HL-60/S4 (cell line): ENCODE measurements around the gene VPS13C.
"Not testable (repeated sequence)": the region's sequence is repeated elsewhere in the genome, so short reads cannot be mapped to it uniquely, and the experiment has no call there.

Experiments
- in situ Hi-C: fragments of 300-500 bp; cut with MboI; formaldehyde crosslinking; loops from 2 replicates; pipeline ENCODE4 v1.14.3; 2022; ENCODE audit warnings: low sequenced_read_pairs

Gene VPS13C

DNA sequence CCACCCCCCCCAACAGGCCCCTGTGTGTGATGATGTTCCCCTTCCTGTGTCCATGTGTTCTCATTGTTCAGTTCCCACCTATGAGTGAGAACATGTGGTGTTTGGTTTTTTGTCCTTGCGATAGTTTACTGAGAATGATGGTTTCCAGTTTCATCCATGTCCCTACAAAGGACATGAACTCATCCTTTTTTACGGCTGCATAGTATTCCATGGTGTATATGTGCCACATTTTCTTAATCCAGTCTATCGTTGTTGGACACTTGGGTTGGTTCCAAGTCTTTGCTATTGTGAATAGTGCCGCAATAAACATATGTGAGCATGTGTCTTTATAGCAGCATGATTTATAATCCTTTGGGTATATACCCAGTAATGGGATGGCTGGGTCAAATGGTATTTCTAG is 12.0 kb downstream of the VPS13C start:
- in situ Hi-C loops: not testable (repeated sequence)

DNA sequence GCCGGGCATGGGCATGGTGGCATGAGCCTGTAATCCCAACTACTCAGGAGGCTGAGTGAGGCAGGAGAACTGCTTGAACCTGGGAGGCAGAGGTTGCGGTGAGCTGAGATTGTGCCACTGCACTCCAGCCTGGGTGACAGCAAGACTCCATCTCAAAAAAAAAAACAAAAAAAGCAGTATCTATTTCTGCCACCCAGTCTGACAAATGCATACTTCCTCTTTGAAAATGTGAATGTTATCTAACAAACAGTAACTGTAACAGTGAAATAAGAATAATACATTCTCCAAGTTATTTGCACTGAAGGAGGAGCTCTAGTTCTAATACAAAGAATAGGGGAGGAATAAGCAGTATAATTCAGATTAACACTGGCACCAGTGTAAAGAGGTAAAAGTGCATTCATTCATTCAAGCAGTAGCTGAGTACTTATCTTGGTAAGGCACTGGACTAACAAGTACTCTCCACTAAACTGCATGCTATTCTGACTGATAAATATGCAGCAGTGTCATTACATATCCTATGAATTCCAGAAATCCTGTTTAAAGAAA is 12.9 kb downstream of the VPS13C start:
- in situ Hi-C loops: no loop called here

DNA sequence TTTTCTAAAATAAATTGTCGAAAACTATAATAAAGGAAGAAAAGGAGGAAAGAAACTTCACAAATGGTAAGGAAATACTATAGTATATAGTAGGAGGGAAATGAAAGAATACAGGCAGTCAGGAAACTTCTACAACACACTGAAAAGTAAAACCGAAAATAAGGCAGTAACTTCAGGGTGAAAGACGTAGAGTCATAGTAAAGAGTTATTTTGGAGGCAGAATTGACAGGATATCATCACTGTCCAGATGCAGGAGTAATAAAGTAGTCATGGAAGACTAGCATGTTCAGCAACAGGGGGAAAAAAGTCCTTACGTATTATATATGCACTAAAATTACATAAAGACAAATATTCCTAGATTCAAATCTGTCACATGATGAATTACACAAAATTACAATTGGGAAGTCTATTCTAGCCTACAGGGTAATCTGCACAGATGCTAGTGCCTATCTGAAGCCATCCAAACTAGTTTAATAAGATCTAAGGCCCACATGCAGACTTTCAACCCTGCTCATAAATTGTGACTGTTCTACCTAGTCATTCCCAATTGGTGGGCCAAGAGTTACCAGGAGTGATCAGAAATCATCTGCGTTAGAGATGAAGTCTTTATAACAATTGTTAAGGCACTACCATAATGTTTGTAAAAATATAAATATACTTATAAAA is 14.0 kb downstream of the VPS13C start:
- in situ Hi-C loops: no loop called here

DNA sequence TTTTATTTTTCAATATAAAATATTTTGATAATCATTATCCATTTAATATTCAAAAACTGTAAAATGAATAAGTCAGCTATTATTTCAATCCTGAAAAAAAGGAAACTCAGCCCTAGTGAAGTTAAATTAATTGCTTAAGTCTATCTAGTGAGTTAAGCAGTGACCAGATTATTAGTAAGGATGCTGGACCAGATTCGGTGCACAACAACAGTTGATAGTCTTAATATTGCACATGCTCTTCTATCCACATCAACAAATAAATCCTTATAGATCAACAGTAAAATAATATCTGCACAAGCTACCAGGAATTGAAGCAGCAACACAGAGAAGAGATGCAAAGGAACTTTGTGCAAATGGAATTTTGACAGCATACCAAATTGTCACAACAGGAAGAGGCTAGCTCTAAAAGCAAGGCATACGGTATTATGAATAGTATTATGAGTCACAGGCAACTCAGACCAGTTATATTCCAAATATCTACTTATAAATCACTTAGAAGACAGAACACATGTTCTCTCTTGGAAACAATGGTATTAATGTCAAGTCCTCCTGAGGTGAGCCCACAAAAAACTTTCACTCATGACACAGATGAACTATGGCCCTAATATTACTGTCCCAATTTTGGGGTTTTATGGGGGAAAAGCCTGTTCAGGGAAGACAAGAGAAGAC is 24.9 kb downstream of the VPS13C start:
- in situ Hi-C loops: no loop called here

DNA sequence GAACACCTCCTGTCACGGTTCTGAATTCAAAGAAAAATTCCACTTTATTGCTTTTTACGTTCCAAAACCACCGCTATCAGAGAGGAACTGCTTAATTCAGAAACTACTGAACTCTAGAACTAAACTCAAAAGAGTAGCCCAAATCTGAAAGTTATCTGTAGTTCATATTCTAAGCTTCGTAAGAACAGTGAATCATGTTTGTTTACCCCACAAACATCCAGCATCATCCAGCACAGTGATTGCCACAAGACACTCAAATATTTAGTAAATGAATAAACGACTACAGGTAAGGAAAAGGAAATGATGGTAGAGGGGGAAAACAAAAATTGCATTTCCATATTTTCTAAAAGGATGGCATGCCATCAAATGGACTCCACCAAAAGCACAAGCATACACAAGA is 32.3 kb downstream of the VPS13C start:
- in situ Hi-C loops: no loop called here

DNA sequence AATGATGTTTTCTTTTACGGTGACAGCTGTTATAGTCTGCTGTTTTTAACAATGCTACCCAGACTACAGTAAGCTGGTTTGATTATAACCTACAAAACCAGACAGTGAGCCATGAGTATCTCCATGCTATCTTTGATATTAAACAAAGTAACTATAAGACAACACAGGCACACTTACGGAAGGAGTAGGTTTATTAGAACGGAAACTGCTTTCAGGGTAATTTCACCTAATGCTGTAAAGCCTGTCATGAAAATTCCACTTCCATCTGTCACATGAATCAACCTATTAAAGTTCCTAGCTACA is 33.0 kb downstream of the VPS13C start:
- in situ Hi-C loops: no loop called here

DNA sequence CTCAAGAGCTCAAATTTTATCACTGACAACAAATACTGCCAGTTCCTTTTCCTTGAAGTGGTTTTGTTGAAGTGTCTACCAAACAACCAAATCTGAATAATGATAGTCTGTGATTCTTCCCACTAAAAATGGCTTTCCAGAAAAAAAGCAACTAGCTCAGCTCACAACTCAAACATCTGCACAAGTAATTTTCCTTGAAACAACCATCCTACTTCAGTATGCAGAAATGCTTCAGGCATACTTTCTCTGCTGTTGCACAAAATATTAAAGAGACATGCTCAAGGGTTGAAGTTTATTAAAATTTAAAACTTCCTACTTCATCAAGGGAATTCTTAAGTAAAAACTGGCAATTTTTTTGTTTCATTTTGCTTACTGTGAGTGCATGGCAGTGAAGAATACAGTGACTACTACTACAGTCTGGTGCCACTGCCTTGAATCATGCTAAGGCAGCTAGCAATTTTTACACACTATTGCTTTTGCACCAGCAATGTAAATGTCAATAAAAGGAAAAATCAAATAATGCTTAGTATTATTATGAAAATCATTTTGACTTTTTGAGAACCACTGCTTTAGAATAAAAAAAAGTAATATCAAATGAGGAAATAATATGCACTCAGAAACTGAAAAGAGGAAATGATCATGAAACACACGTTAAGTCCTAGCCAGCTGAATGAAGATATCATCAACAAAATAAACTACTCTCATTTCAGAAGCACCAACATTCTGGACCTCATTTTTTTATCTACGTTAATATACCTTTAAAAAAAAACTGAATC is 33.6 kb downstream of the VPS13C start:
- in situ Hi-C loops: no loop called here

DNA sequence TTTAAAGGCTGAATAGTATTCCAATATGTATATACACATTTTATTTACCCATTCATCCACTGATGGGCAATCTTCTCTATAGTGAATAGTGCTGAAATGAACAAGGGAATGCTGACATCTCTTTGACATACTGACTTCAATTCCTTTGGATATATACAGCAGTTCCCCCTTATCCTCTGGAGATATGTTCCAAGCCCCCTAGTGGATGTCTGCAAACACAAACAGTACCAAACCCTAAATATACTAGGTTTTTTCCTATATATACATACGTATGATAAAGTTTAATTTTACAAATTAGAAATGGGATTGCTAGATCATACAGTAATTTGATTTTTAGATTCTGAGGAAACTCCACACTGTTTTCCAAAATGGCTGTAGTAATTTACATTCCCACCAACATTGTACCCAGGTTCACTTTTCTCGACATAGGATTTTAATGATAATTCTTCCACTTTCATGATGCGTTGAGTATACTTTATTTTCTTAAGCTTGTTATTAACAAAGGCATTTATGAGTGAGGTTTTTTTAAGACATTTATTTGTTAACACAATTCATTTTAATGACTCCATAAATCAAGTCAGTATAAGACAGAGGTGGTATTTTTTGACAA is 38.2 kb downstream of the VPS13C start:
- in situ Hi-C loops: no loop called here

DNA sequence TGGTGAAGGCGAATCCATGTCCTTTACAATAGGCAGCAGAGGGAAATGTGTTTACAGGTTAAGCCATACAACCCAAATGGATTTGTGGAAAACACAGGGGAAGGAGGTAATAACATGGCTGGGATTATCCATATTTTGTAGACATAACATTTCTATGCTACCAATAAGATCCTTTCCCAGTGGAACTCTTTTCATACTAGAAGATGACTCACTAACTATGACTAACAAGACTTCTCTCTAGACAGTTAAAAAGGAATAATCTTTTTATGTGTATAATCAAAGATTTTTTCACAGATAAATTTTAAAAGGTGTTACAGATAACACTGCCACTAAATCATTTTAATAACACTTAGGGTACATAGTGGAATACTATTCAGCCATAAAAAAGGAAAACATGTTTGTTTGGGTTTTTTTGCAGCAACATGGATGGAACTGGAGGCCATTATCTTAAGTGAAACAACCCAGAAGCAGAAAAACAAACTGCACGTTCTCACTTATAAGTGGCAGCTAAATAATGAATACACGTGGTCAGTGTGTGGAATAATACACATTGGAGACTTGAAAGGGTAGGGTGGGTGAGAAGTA is 39.6 kb downstream of the VPS13C start:
- in situ Hi-C loops: no loop called here

DNA sequence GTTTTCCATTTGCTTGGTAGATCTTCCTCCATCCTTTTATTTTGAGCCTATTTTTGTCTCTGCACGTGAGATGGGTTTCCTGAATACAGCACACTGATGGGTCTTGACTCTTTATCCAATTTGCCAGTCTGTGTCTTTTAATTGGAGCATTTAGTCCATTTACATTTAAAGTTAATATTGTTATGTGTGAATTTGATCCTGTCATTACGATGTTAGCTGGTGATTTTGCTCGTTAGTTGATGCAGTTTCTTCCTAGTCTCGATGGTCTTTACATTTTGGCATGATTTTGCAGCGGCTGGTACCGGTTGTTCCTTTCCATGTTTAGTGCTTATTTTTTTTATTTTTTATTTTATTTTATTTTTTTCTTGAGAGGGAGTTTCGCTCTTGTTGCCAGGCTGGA is 54.9 kb downstream of the VPS13C start:
- in situ Hi-C loops: not testable (repeated sequence)

DNA sequence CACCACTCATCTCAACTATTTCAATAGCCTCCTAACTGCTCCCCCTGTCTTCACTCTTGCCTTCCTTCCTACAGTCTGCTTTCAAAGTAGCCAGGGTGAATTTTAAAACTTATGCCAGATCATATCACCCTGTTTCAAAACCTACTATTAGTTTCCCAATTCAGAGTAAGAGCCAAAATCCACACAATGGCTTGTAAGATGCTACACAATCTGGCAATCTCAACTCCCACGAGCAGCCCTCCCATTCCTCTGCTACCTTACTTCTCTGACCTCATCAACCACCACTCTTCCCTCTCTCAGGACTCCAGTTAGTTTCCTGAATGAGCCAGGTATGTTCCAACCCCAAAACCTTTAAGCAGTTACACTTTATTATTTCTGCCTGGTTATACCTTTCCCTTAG is 62.5 kb downstream of the VPS13C start:
- in situ Hi-C loops: no loop called here

DNA sequence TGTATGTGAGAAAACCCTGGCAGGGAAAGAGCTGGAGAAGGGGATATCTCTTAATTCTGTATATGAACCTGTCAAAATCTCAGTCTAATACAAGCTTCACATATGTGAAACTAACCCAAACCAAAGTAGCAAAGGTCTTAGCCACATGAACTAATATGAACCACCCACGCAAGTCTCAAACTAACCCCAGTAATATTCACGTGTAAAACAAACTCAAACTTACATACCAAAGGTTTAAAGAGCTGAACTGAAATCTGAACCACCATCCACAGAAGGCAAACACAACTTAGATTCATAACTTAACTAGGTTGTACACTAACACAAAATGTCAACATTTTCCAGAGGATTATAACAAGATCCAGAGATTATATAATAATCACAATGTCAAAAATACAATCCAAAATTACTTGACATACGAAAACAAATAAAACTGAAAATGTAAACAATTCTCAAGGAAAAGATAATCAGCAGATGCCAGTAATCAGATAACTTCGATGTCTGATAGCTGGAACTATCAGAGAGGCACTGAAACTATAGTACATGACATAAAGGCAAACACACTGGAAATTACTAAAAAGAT is 64.1 kb downstream of the VPS13C start:
- in situ Hi-C loops: no loop called here

DNA sequence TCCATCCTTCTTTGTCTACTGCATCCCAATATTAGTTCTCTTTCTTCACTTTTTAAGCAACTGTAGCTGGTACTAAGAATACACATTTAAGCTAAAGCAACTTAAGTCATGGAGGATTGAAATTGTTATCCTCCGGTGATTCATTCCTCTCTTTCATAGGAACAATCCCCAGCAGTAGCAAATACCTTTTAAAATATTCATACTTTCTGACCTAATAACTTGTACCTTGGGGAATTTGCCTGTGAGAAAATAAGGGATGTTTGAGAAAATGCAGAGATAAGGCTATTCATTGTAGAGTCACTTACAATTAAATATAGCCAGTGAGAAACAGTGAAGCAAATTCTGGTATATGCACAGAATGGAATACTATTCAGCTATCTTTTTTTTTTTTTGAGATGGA is 66.0 kb downstream of the VPS13C start:
- in situ Hi-C loops: no loop called here

DNA sequence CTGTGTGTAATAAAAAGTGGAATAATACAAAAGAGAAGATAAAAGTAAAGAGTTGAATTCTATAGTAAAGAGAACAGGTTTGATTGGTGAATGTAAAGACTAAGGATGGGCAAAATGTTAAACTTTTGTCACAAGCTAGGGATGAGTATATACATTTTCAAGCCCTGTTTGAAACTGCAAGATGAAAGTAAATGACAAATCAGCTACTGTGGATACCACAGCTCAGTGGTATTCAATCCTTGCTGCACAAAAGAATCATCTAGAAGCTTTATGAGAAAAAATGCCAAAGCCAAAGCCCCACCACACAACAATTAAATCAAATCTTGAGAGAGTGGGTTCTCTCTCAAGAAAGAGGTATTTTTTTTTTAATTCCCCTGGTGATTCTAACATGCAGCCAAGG is 67.7 kb downstream of the VPS13C start:
- in situ Hi-C loops: no loop called here

DNA sequence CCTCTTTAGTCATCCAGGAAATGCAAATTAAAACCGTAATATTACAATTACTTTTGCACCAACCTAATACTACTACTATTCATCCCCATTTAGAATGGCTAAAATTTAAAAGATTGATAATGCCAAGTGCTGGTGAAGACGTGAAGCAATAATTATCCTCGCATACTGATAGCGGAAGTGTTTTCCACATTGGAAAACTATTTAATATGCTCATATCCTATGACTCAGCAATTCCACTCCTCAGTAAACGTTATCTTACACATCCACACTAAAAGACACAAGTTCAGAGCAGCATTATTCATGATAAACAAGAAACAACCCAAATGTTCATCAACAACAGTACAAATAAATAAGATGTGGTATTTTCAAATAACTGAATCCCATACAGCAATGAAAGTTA is 70.6 kb downstream of the VPS13C start:
- in situ Hi-C loops: no loop called here

DNA sequence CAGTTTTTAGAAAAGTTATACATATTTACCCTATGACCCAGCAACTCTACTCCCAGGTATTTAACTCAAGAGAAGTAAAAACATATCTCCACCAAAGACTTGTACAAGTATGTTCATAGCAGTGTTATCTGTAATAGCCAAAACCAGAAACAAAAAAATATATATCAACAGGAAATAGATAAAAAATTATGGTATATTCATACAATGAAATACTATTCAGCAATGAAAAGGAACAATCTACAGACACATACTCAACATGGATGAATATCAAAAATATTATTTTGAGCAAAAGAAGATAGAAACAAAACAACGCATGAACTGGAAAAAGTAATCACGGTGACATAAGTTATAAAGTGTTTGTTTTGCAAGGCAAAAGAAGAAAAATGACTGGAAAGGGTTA is 72.4 kb downstream of the VPS13C start:
- in situ Hi-C loops: no loop called here

DNA sequence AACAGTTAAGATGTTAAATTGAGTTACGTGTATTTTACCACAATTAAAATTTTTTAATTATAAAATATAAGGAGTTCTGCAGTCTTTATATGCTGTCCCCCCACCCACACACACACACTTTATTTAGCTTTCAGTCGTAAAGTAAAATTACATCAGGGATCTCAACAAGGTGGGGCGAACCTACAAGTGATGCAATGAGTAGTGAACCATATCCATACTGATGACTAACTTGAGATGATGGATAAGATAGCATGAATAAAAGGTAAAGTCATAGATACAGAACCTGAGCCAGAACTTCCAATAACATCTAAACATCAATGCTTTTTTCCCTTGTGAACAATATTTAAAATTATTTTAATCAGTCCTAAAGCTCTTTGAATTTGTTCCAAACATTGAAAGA is 77.2 kb downstream of the VPS13C start:
- in situ Hi-C loops: no loop called here

DNA sequence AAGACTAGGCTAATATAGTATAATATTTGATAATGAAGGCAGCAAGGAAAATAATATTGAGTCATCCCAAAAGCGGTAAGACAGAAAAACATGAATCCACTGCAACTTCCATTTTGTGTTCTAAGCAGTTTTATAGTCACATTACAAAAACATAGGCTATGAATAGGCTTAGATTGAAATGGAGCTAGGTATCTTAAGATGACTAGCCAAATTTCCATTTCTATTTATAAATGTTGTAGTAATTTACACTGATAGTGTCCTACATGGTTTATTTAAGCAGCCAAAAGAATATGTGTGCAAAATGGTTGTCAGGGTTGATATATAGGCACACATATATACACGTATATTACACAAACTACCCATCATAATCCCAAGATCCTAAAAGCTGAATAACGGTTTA is 82.0 kb downstream of the VPS13C start:
- in situ Hi-C loops: no loop called here

DNA sequence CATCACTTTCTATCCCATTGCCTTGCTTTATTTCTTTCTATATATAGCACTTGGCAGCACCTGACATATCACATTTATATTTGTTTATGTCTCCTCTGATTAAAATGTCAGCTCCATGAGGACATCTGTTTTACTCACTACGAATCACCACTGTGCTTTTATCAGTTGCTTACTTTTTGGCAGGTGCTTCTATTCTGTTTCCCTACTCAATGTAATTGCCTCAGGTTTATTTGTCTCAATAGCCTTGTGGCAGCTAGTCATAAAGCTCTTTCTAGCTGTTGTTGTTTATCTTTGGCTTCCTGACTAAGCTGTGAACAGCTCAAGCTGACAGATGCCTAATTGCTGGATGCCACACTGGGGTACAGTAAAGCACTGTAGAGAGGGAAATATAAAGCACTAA is 85.5 kb downstream of the VPS13C start:
- in situ Hi-C loops: no loop called here

DNA sequence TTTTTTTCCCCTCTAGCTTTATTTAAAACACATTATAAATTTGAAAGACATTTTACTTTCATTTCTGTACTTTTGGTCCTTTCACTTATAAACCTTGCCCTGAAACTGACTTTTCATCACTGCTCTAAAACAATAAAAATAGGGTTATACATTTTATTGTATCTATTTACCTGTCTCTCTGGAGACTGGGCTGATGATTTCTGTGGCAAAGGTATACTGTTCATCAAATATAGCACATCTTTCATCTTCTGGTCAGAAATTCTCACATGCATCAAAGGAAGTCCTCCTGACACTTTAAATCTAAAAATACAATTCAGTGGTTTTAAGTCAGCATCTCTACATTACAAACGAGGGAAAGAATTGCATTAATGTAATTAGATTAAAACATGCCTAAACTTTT is 86.1 kb downstream of the VPS13C start:
- in situ Hi-C loops: no loop called here

DNA sequence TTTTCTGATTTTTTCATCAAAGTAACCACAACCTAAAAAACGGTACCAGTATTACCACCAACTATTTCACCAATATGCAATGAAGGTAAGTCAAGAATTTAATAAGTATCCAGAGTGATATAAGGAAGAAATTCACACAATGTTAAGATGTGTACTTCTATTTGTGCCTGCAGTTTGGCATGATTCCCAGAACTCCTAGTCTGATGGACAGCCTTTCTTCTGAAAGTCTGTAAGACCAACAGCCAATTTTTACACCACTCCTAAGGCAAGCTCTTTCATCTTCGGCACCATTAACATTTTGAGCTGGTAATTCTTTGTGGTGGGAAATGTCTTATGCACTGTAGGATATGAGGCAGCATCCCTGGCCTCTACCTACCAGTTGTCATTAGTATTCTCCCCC is 108.3 kb downstream of the VPS13C start:
- in situ Hi-C loops: no loop called here
